ENCODE results near the gene TLE5.
A peak's percentile ranks its signal among the peaks of the same experiment; 100 is the strongest.
"Not testable (repeated sequence)": the region's sequence is repeated elsewhere in the genome, so short reads cannot be mapped to it uniquely, and the experiment has no call there.

The TLE5 gene

GRCh38 chr19:3095441-3096191 lies 33.3 kb upstream of the TLE5 start:
- Histone ChIP-seq H3K36me3 (ENCODE audit: control insufficient read depth in 4 of 4, insufficient read depth in 4 of 4, low read length in 3 of 4) (no peaks in the 10 kb centered on the region), H3K4me1 (ENCODE audit: control extremely low read depth in 1 of 4, control insufficient read depth in 4 of 4, insufficient read depth in 4 of 4, low read length in 3 of 4) (peaks cover 0 to 44% (median 39%) of the 10 kb centered on the region in 4 experiments), H3K27ac (ENCODE audit: insufficient read depth in 1 of 2, low read depth in 1 of 2, low read length in 2 of 2, poor library complexity in 1 of 2, severe bottlenecking in 2 of 2) (no peak overlapping the region), H3K9me3 (ENCODE audit: control extremely low read depth in 1 of 5, control insufficient read depth in 4 of 5, insufficient read depth in 2 of 5, low read depth in 1 of 5, low read length in 4 of 5) (no peaks in the 10 kb centered on the region), H3K4me3 (ENCODE audit: control insufficient read depth in 1 of 7, extremely low read depth in 1 of 7, insufficient read depth in 4 of 7, low read depth in 2 of 7, low read length in 6 of 7) (peak overlapping the region; percentile 1 to 85 (median 67)), H3K27me3 (replicated peaks in 2 of 5; ENCODE audit: control insufficient read depth in 4 of 5, insufficient read depth in 5 of 5, low read length in 4 of 5) (peaks cover 0 to 10% (median 0%) of the 10 kb centered on the region in 5 experiments)
- ChIA-PET POLR2A (interaction anchor here (0.6 kb wide), 2 partner anchors 51 to 212 kb away, joined by 3 read pairs; no protein-coding TSS in a partner anchor), CTCF (interaction anchor here (1.0 to 2.5 kb wide), 5 partner anchors 8 to 20 kb away, joined by 3 to 10 read pairs (median 4); no protein-coding TSS in a partner anchor)
- DNase-seq = peak; percentile 76 to 85 (median 83)
- WGBS (ENCODE audit: insufficient coverage) = 12% methylated on average over 25 of the region's 31 CpGs

- 3% methylated on average over 48 of the region's 57 CpGs for WGBS (ENCODE audit: insufficient coverage)
Observed at GRCh38 chr19:3094601-3095440, 32.5 kb upstream of the TLE5 start.

GRCh38 chr19:3089299-3089855 lies 27.1 kb upstream of the TLE5 start:
- 100% methylated on average over 3 of the region's 7 CpGs for WGBS (ENCODE audit: insufficient coverage)
- POLR2A ChIA-PET = not testable (repeated sequence)

More at GRCh38 chr19:3094601-3095440, 32.5 kb upstream of the TLE5 start:
- Histone ChIP-seq H3K4me1 (ENCODE audit: control extremely low read depth in 1 of 4, control insufficient read depth in 4 of 4, insufficient read depth in 4 of 4, low read length in 3 of 4) (peaks cover 0 to 44% (median 39%) of the 10 kb centered on the region in 4 experiments), H3K9me3 (ENCODE audit: control extremely low read depth in 1 of 5, control insufficient read depth in 4 of 5, insufficient read depth in 2 of 5, low read depth in 1 of 5, low read length in 4 of 5) (no peaks in the 10 kb centered on the region), H3K36me3 (ENCODE audit: control insufficient read depth in 4 of 4, insufficient read depth in 4 of 4, low read length in 3 of 4) (no peaks in the 10 kb centered on the region), H3K27me3 (replicated peaks in 2 of 5; ENCODE audit: control insufficient read depth in 4 of 5, insufficient read depth in 5 of 5, low read length in 4 of 5) (peaks cover 0 to 10% (median 0%) of the 10 kb centered on the region in 5 experiments), H3K4me3 (ENCODE audit: control insufficient read depth in 1 of 7, extremely low read depth in 1 of 7, insufficient read depth in 4 of 7, low read depth in 2 of 7, low read length in 6 of 7) (peak overlapping the region; percentile 34 to 85 (median 67)), H3K27ac (ENCODE audit: insufficient read depth in 1 of 2, low read depth in 1 of 2, low read length in 2 of 2, poor library complexity in 1 of 2, severe bottlenecking in 2 of 2) (peak overlapping the region in 1 of 2 experiments; percentile 51)
- ChIA-PET CTCF (interaction anchor here (1.1 to 1.8 kb wide), 3 partner anchors 9 to 19 kb away, joined by 3 to 5 read pairs (median 4); no protein-coding TSS in a partner anchor), POLR2A (interaction anchor here (0.6 kb wide), 1 partner anchor 212 kb away, joined by 3 read pairs; no protein-coding TSS in a partner anchor)
- DNase-seq = peak in 2 of 3 donors; percentile 66 to 72

GRCh38 chr19:3087769-3088168 lies 25.5 kb upstream of the TLE5 start:
- CTCF ChIA-PET = interaction anchor here (1.2 to 2.8 kb wide), 2 partner anchors 9 to 16 kb away, joined by 3 to 7 read pairs; no protein-coding TSS in a partner anchor
- POLR2A ChIA-PET = no interaction called here
- H3K27me3 ChIP-seq (replicated peaks in 2 of 5; ENCODE audit: control insufficient read depth in 4 of 5, insufficient read depth in 5 of 5, low read length in 4 of 5) = no peaks in the 10 kb centered on the region

More at GRCh38 chr19:3089299-3089855, 27.1 kb upstream of the TLE5 start:
- not testable (repeated sequence) for H3K36me3 ChIP-seq (ENCODE audit: control insufficient read depth in 4 of 4, insufficient read depth in 4 of 4, low read length in 3 of 4); H3K27ac ChIP-seq (ENCODE audit: insufficient read depth in 1 of 2, low read depth in 1 of 2, low read length in 2 of 2, poor library complexity in 1 of 2, severe bottlenecking in 2 of 2); H3K4me3 ChIP-seq (ENCODE audit: control insufficient read depth in 1 of 7, extremely low read depth in 1 of 7, insufficient read depth in 4 of 7, low read depth in 2 of 7, low read length in 6 of 7); H3K27me3 ChIP-seq (replicated peaks in 2 of 5; ENCODE audit: control insufficient read depth in 4 of 5, insufficient read depth in 5 of 5, low read length in 4 of 5); DNase-seq; H3K9me3 ChIP-seq (ENCODE audit: control extremely low read depth in 1 of 5, control insufficient read depth in 4 of 5, insufficient read depth in 2 of 5, low read depth in 1 of 5, low read length in 4 of 5); H3K4me1 ChIP-seq (ENCODE audit: control extremely low read depth in 1 of 4, control insufficient read depth in 4 of 4, insufficient read depth in 4 of 4, low read length in 3 of 4)
- CTCF ChIA-PET = interaction anchor here (0.6 to 2.8 kb wide), 4 partner anchors 10 to 537 kb away, joined by 3 to 7 read pairs (median 4); no protein-coding TSS in a partner anchor

GRCh38 chr19:3084943-3085342 lies 22.6 kb upstream of the TLE5 start:
- Histone ChIP-seq H3K4me1 (ENCODE audit: control extremely low read depth in 1 of 4, control insufficient read depth in 4 of 4, insufficient read depth in 4 of 4, low read length in 3 of 4) (no peaks in the 10 kb centered on the region), H3K36me3 (ENCODE audit: control insufficient read depth in 4 of 4, insufficient read depth in 4 of 4, low read length in 3 of 4) (no peaks in the 10 kb centered on the region), H3K4me3 (ENCODE audit: control insufficient read depth in 1 of 7, extremely low read depth in 1 of 7, insufficient read depth in 4 of 7, low read depth in 2 of 7, low read length in 6 of 7) (no peak overlapping the region), H3K27me3 (replicated peaks in 2 of 5; ENCODE audit: control insufficient read depth in 4 of 5, insufficient read depth in 5 of 5, low read length in 4 of 5) (no peaks in the 10 kb centered on the region), H3K9me3 (ENCODE audit: control extremely low read depth in 1 of 5, control insufficient read depth in 4 of 5, insufficient read depth in 2 of 5, low read depth in 1 of 5, low read length in 4 of 5) (no peaks in the 10 kb centered on the region), H3K27ac (ENCODE audit: insufficient read depth in 1 of 2, low read depth in 1 of 2, low read length in 2 of 2, poor library complexity in 1 of 2, severe bottlenecking in 2 of 2) (no peak overlapping the region)
- WGBS (ENCODE audit: insufficient coverage) = 100% methylated on average over 3 of the region's 10 CpGs
- ChIA-PET CTCF (interaction anchor here (1.7 kb wide), 1 partner anchor 9 kb away, joined by 4 read pairs; no protein-coding TSS in a partner anchor), POLR2A (no interaction called here)
- no peak for DNase-seq

More at GRCh38 chr19:3087769-3088168, 25.5 kb upstream of the TLE5 start:
- Histone ChIP-seq H3K4me3 (ENCODE audit: control insufficient read depth in 1 of 7, extremely low read depth in 1 of 7, insufficient read depth in 4 of 7, low read depth in 2 of 7, low read length in 6 of 7) (no peak overlapping the region), H3K36me3 (ENCODE audit: control insufficient read depth in 4 of 4, insufficient read depth in 4 of 4, low read length in 3 of 4) (no peaks in the 10 kb centered on the region), H3K4me1 (ENCODE audit: control extremely low read depth in 1 of 4, control insufficient read depth in 4 of 4, insufficient read depth in 4 of 4, low read length in 3 of 4) (no peaks in the 10 kb centered on the region), H3K9me3 (ENCODE audit: control extremely low read depth in 1 of 5, control insufficient read depth in 4 of 5, insufficient read depth in 2 of 5, low read depth in 1 of 5, low read length in 4 of 5) (no peaks in the 10 kb centered on the region), H3K27ac (ENCODE audit: insufficient read depth in 1 of 2, low read depth in 1 of 2, low read length in 2 of 2, poor library complexity in 1 of 2, severe bottlenecking in 2 of 2) (no peak overlapping the region)
- no peak for DNase-seq
- 80% methylated on average over 2 of the region's 10 CpGs for WGBS (ENCODE audit: insufficient coverage)

- CTCF ChIA-PET = interaction anchor here (1.3 kb wide), 1 partner anchor 43 kb away, joined by 3 read pairs; no protein-coding TSS in a partner anchor
- H3K9me3 ChIP-seq (ENCODE audit: control extremely low read depth in 1 of 5, control insufficient read depth in 4 of 5, insufficient read depth in 2 of 5, low read depth in 1 of 5, low read length in 4 of 5) = no peaks in the 10 kb centered on the region
- H3K27ac ChIP-seq (ENCODE audit: insufficient read depth in 1 of 2, low read depth in 1 of 2, low read length in 2 of 2, poor library complexity in 1 of 2, severe bottlenecking in 2 of 2) = no peak overlapping the region
- DNase-seq = no peak
- H3K4me3 ChIP-seq (ENCODE audit: control insufficient read depth in 1 of 7, extremely low read depth in 1 of 7, insufficient read depth in 4 of 7, low read depth in 2 of 7, low read length in 6 of 7) = no peak overlapping the region
- POLR2A ChIA-PET = no interaction called here
- no peaks in the 10 kb centered on the region for H3K27me3 ChIP-seq (replicated peaks in 2 of 5; ENCODE audit: control insufficient read depth in 4 of 5, insufficient read depth in 5 of 5, low read length in 4 of 5)
- no peaks in the 10 kb centered on the region for H3K4me1 ChIP-seq (ENCODE audit: control extremely low read depth in 1 of 4, control insufficient read depth in 4 of 4, insufficient read depth in 4 of 4, low read length in 3 of 4)
- 100% methylated on average over 5 of the region's 7 CpGs for WGBS (ENCODE audit: insufficient coverage)
- no peaks in the 10 kb centered on the region for H3K36me3 ChIP-seq (ENCODE audit: control insufficient read depth in 4 of 4, insufficient read depth in 4 of 4, low read length in 3 of 4)
Observed at GRCh38 chr19:3083964-3084363, 21.7 kb upstream of the TLE5 start.

Data from common myeloid progenitor, CD34-positive (primary cell).